GM21367 (cell line): ENCODE data around the gene CACNG7.
"Not testable (repeated sequence)": the region's sequence is repeated elsewhere in the genome, so short reads cannot be mapped to it uniquely, and the experiment has no call there.

Experiments
- ATAC-seq: cut with Tn5 transposase; IDR thresholded peaks from one replicate; pipeline ENCODE4 v1.9.1; 2021; ENCODE audit not compliant: unreplicated experiment

CACNG7 gene

DNA sequence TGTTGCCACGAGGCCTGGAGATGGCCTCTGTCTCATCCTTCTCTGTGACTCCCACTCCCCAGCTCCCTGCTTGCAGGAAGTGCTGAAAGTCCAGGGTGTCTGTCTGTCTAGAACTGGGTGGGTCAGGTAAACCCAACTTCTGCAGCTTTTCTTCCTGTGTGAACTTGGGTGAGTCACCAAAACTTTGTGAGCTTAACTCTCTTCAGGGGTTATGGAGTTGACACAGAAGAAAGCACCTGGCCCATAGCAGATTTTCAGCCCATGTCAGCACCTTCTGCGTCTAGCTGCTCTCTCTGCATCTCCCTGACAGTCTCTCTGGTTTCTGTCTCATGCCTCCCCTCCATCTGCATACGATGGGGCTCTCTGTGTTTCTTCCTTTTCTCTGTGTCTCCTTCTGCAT lies 4.2 kb upstream of the CACNG7 start:
- ATAC-seq = no peak

DNA sequence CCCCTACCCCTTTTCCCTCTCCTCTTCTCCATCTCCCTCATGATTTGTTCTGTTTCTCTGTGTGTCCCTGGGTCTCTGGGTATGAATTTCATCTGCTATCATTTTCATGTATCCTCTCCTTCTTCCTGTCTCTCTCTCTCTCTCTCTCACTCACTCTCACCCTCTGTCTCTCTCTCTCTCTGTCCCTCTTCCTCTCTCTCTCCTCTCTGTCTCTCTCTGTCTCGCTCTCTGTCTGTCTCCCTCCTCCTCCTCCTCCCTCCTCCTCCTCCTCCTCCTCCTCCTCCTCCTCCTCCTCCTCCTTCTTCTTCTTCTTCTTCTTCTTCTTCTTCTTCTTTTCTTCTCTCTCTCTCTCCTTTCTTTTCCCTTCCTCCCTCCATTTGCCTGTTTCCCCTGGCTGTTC lies 3.3 kb upstream of the CACNG7 start:
- ATAC-seq = no peak

DNA sequence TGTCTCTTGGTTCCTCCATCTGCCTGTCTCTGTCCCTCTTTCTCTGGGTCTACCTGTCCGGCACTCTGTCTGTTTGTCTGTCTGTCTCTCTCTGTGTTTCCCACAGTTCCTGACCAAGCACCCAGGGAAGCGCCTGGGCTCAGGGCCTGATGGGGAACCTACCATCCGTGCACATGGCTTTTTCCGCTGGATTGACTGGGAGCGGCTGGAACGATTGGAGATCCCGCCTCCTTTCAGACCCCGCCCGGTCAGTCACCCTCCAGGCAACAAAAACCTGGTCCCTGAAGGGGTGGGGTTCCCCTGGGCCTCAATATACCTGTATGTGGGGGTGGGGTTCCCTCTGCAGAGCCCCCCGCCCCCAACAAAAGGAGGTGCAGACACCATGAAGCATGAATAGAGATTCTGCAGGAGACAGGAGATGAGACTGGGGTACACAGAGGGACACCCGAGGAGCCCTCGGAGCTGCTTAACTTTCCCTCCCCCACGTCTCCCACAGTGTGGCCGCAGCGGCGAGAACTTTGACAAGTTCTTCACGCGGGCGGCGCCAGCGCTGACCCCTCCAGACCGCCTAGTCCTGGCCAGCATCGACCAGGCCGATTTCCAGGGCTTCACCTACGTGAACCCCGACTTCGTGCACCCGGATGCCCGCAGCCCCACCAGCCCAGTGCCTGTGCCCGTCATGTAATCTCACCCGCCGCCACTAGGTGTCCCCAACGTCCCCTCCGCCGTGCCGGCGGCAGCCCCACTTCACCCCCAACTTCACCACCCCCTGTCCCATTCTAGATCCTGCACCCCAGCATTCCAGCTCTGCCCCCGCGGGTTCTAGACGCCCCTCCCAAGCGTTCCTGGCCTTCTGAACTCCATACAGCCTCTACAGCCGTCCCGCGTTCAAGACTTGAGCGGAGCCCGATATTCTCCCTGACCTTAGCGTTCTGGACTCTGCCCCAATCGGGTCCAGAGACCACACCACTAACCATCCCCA lies 2.6 kb upstream of the CACNG7 start:
- ATAC-seq = no peak

DNA sequence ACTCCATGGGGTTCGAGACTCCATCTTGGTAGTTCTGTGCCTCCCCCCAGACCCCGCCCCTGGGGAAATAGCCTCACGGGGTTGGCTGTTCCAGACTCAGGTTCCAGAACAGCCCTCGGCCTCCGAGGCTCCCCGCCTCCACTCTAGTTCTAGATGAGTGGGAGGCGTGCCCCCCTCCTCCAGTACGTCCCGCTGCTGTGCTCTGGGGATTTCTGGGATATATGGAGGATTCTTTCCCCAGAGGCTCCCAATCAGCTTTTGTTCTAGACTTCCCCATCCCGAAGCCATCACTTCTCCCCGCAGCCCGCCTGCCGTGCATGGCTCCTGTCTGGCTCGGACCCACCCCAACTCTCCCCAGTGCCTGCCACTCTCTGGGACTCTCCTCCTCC lies 1.9 kb upstream of the CACNG7 start:
- no peak for ATAC-seq

DNA sequence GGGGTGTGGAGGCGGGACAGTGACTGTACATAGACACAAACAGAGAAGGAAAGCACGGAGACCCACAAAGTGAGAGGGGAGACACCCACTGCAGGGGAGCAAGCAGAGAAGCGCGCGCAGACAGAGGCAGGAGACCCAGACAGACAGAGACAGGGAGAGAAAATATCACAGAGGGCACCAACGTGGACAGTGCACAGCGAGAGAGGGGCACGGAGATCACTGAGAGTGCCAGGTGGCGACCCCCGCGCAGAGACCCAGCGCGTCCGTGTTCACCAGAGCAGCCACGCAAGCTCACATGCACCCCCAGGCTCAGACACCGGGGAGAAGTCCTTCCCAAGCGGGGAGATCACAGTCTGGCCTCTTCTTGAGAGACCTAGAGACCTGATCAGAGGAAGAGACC lies 1.4 kb upstream of the CACNG7 start:
- ATAC-seq = no peak

DNA sequence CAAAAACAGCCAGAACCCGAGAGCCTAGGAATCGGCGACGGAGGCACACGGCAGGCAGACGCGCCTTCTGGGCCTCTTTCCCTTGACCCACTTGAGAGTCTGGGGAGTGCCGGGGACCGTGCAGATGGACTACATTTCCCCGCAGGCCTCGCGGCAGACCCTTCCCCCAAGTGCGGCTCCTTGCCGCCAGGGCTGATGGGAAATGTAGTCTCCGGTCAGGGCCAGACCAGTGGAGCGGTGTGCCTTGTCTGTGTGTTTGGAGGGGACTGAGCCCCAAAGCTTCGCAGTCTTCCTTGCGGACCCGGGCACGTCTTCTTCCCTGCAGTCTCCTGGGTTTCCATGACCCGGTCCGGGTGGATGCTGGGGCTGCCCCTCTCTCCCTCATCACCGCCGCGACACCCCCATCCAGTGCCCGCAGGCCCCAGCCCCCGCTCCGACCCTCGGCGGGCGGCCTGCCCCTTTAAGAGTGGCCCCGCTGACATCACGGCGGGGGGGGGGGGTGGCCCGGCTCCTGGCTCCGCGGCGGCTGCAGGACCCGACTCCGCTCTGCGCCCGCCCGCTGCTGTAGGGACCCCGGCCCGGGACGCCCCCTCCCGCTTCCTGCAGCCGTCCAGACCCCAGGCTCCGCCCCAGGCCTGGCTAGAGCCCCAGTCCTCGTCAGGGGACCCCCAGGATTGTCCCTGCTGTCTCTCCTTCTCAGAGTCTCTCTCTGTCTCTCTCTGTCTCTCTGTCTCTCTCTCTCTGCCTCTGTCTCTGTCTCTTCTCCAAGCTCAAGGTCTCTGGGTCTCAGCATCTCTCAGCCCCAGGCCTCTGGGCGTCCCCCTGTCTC lies 758 bp upstream of the CACNG7 start:
- ATAC-seq = no peak

DNA sequence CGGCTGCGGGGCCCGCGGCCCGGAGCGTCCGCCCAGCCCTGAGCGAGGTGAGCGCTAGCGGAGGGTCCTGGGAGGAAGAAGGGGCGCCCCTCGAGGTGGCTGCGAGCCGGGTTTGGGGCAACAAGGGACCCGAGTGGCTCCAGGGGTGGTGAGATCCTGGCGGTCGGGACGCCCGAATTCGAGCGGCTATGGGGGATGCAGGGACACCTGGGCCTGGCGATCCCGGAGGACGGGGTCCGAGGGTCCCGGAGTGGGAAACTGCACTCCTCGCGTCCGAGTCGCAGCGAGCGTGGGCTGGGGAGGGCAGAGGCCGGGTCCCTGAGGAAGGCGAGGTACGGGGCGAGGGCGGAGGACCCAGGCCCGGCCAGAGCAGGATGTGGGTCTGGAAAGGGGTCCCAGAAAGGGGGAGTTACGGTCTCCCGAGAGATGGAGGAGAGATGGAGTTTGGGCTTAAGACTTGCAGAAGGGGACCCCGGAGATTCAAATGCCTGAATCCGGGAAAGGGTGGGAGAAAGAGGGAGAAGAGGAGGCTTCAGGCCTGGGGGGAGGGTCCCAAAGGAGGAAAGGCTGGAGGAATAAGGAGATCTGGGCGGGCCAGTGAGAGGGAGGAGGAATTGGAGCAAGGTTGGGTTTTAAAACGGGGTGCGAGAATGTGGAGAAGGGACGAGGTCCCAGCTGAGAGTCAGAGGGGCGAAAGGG lies 542 bp downstream of the CACNG7 start:
- ATAC-seq = no peak

DNA sequence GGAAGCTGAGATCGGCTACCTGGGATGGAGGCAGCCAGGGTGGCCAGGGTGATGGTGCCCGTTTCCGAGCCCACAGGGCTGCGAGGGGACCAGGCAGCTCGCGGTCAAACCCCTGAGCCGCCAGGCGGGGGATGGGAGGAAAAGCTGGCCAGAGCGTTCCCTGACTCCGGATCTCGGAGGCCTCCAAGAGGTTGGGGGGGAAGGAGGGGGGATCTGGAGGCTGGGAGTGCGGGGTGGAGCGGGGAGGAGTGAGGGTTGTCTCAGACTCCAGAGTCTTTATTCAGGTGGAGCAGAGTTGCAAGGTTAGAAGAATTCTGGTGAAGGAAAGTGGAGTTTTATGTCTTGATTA lies 1.1 kb downstream of the CACNG7 start:
- ATAC-seq = no peak

DNA sequence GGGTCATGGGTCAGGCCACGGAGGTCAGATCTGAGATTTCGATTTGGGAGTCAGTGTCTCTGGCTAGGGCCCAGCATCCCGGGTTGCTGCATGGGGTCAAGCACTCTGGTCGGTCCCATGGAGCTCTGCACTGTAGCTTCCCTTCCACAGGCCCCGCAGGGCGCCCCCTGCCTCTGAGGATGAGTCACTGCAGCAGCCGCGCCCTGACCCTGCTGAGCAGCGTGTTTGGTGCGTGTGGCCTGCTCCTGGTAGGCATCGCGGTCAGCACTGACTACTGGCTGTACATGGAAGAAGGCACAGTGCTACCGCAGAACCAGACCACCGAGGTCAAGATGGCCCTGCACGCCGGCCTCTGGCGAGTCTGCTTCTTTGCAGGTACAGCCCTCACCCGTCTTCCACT lies 3.6 kb downstream of the CACNG7 start:
- ATAC-seq = no peak

DNA sequence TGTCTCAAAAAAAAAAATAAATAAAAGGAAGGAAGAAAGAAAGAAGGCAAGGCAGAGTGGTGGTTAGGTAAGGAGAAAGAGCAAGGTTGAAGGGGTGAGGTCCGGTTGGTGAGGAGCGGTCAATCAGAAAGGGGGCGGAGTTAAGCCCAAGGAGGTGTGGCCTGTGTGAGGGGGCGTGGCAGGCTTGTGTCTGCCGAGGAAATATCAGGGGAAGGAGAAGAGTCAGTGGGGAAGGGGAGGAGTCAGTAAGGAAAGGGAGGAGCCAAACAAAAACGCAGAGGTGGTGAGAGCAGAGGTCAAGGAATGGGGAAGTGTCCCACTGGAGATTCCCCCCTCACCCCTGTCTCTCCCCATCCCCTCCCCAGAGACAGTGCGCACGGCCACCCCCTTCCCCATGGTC lies 5.9 kb downstream of the CACNG7 start:
- ATAC-seq = no peak

DNA sequence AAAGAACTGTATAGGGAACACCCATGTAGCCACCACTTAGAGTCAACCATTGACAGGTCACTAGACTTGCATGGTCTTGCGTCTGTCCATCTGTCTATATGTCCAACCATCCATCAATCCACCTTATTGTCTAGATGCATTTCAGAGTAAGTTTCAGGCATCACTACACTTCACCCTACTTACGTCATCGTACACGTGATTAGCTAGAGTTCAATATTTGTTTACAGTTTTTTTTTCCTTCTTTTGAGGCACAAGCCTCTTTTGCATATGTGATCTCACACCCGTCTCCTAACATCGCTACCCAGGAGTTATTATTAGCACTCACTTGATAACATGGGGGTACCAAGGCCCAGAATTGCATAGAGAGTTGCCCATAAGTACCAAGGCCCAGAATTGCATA lies 6.9 kb downstream of the CACNG7 start:
- ATAC-seq = no peak

DNA sequence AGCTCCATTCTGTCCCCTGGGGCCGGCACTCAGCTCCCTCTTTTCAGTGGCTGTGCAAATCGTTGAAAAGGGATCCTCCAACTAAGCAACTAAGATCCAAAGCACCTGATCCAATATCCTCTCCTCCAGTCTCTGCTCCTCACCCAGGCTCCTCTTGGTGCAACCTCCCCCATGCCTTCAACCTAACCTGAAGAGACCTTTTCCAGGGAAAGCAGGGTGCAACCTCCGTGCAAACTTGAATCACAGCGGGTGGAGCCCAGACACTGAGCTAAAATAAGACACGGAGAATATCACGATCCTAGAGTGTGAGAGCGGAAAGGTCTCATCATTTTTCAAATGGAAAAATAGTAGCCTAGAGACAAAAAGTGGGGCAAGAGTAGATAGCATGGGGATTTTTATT lies 8.3 kb downstream of the CACNG7 start:
- no peak for ATAC-seq

DNA sequence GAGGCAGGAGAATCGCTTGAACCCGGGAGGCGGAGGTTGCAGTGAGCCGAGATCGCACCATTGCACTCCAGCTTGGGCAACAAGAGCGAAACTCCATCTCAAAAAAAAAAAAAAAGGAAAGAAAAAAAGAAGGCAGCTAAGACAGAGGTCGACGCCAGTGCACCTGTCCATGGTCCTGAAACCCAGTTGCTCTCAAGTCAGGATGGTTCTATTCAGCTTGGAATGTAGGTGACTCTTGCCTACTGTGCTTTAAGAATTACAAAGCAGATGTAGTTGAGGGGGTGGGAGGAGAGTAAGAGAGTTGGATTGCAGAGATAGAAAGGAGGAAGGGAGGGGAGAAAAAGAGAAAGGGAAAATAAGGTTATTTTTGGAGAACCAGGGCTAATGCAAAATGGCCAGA lies 18.7 kb downstream of the CACNG7 start:
- no peak for ATAC-seq

DNA sequence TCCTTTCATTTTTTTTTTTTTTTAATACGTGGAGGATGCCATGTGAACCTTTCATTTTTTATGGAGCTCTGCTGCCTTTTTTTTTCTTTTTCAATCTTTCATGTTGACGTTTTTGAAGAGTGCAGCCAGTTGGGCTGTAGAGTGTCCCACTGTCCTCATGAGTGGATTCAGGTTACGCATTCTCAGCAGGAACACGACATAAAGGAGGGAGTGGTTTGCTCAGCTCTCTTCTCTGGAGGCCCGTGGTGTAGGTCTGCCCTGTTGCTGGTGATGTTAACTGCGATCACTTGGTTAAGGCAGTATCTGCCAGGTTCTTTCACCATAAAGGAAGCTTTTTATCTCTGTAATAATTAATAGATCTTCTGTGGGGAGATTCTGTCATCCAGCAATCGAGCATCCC lies 27.0 kb downstream of the CACNG7 start:
- no peak for ATAC-seq

DNA sequence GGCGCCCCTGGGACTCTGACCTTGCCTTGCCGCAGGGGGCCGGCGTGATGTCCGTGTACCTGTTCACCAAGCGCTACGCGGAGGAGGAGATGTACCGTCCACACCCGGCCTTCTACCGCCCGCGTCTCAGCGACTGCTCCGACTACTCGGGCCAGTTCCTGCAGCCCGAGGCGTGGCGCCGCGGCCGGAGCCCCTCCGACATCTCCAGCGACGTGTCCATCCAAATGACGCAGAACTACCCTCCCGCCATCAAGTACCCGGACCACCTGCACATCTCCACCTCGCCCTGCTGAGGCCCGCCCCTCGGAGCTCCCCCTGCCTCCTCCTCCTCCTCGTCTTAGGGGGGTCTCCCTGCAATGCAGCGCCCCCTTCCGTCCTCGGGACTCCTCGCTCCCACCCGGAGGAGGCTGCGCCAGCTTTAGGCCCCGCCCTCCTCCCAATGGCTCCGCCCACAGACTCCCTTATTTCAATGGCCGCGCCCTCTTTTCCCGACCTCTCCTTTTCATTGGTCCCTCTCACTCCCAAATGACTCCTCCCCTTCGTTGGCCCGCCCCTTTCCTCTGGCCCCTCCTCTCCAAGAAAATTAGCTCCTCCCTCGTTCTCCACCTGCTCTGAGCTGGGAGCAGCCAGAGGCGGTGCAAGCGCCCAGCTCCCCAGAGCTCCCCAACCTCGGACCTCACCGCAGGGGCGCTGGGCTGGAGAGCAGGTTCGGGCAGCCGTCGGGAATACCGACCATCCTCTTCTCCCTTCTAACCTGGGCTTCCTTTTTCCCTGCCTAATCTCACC lies 33.1 kb downstream of the CACNG7 start:
- no peak for ATAC-seq

DNA sequence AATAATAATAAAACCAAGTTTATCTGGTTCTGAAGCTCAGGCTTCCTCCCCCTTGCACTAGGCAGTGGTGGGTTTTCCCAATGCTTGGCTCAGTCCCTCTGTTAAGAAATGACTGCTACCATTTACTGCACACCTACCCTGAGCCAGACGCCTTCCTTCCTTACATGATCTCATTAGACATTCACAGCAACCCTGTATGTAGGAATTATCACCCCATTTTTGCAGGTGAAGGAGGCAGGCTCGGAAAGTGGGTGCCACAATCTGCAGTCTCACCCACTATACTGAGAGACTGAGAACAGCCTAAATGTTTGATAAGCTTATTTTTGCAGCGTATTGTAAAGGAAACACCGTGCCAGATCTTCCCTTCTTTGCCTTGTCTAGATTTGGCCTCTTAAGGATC lies 35.3 kb downstream of the CACNG7 start:
- no peak for ATAC-seq

DNA sequence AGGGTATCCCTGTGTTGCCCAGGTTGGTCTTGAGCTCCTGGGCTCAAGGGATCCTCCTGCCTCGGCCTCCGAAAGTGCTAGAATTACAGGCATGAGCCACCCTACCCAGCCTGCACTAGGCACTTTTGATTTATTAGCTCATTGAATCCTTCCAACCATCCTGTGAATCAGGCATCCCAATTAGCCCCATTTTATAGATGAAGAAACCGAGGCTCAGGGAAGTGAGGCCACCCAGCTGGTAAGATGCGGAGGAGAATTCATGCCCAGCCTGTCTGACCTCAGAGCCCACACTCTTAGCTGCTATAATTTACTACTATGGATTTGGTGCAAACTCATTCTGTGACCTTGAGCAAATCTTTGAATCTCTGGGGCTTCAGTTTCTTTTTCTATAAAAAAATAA lies 35.9 kb downstream of the CACNG7 start:
- ATAC-seq = no peak

DNA sequence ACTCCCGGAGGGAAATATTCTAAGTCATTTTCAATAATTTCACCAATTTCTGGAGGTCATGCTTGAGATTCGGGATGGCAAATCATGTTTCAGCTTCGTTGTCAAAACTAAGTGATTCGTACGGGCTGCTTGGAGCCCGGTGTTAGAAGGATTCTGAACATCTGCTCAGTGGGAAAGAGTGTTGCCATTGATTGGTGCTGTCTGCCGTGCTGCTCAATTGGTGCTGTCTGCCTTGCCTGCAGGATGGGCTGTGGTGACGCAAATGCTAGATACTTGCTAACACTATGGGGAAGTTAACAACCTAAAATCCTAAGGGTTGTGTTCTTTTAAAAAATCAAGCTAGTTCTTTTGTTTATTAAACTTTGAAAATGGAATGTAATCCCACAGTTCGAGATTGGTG lies 36.4 kb downstream of the CACNG7 start:
- no peak for ATAC-seq

DNA sequence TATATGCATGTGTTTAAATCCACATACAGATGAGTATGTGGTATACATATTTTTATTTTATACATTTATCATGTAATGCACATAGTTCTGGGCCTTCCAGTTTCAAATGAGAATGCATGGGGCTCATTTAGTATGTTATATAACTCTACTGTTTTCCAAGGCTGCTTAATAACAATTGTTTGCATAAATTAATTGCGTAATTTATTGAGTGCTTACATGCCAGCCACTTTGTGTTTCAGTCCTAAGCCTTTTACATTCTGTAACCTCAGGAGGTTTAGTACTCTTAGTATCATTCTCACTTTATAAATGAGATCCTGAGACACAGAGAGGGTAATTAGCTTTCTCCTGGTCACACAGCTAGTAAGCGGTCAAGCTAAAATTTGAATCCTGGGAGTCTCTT lies 36.9 kb downstream of the CACNG7 start:
- no peak for ATAC-seq

DNA sequence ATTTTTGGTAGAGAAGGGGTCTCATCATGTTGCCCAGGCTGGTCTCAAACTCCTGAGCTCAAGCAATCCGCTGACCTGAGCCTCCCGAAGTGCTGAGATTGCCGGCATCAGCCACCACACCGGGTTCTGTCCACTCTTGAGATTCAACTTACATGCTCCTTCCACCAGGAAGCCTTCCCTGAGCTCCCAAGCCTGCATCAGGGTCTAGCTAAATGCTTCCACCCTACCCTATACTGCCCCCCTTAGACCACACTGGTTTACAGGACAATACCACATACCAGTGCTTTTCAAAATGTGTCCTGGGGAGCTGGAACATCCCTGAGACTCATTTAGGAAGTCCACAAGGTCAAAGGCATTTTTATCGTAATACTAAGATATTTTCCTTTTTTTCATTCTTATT lies 38.5 kb downstream of the CACNG7 start:
- ATAC-seq = no peak

DNA sequence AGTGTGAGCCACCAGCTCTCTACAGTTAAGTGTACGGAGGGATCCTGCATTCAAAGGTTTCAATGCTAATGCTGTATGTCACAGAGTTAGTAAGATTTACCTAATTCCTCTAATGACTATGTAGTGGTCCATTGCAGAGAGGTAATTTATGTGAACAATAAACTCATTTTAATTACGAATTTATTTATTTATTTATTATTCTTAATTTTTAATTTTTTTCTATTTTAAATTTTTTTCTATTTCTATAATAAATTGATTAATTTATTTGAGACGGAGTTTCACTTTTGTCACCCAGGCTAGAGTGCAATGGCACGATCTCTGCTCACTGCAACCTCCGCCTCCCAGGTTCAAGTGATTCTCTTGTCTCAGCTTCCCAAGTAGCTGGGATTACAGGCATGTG lies 39.5 kb downstream of the CACNG7 start:
- not testable (repeated sequence) for ATAC-seq
